IPS-18c (cell line): ENCODE measurements around the gene SLC26A11.
"Not testable (repeated sequence)": the region's sequence is repeated elsewhere in the genome, so short reads cannot be mapped to it uniquely, and the experiment has no call there.

Experiments used
- H3K4me3 ChIP-seq: 2 replicates; pipeline ENCODE4 v1.7.0; 2013; ENCODE audit warnings: low read depth, mild to moderate bottlenecking, low read length, moderate library complexity; ENCODE audit not compliant: insufficient read depth
- H3K9me3 ChIP-seq: one replicate; pipeline ENCODE4 v1.6.1; 2013; ENCODE audit warnings: mild to moderate bottlenecking, low read length, moderate library complexity; ENCODE audit not compliant: control insufficient read depth, insufficient read depth

Gene SLC26A11

GRCh38 chr17:80246726-80247125 lies 26.5 kb downstream of the SLC26A11 start:
- Histone ChIP-seq H3K4me3 (no peak overlapping the region), H3K9me3 (no peaks in the 10 kb centered on the region)

GRCh38 chr17:80247561-80247960 lies 27.3 kb downstream of the SLC26A11 start:
- Histone ChIP-seq H3K4me3 (no peak overlapping the region), H3K9me3 (no peaks in the 10 kb centered on the region)

GRCh38 chr17:80248001-80248893 lies 28.0 kb downstream of the SLC26A11 start:
- Histone ChIP-seq H3K4me3 (no peak overlapping the region), H3K9me3 (no peaks in the 10 kb centered on the region)

- Histone ChIP-seq H3K9me3 (no peaks in the 10 kb centered on the region), H3K4me3 (no peak overlapping the region)
Measured at GRCh38 chr17:80248894-80249710, 28.9 kb downstream of the SLC26A11 start.

- H3K4me3 ChIP-seq = no peak overlapping the region
- H3K9me3 ChIP-seq = no peaks in the 10 kb centered on the region
Measured at GRCh38 chr17:80251966-80252365, 31.7 kb downstream of the SLC26A11 start.

- Histone ChIP-seq H3K4me3 (no peak overlapping the region), H3K9me3 (no peaks in the 10 kb centered on the region)
Measured at GRCh38 chr17:80252871-80253270, 32.6 kb downstream of the SLC26A11 start.

GRCh38 chr17:80253631-80254395 lies 33.6 kb downstream of the SLC26A11 start:
- no peak overlapping the region for H3K4me3 ChIP-seq
- H3K9me3 ChIP-seq = no peaks in the 10 kb centered on the region

- Histone ChIP-seq H3K4me3 (no peak overlapping the region), H3K9me3 (no peaks in the 10 kb centered on the region)
Measured at GRCh38 chr17:80254396-80255251, 34.4 kb downstream of the SLC26A11 start.

GRCh38 chr17:80256034-80256350 lies 35.8 kb downstream of the SLC26A11 start:
- Histone ChIP-seq H3K4me3 (no peak overlapping the region), H3K9me3 (no peaks in the 10 kb centered on the region)

GRCh38 chr17:80257716-80258213 lies 37.5 kb downstream of the SLC26A11 start:
- no peak overlapping the region for H3K4me3 ChIP-seq
- H3K9me3 ChIP-seq = no peaks in the 10 kb centered on the region

- H3K9me3 ChIP-seq, H3K4me3 ChIP-seq: not testable (repeated sequence)
Measured at GRCh38 chr17:80258296-80258695, 38.1 kb downstream of the SLC26A11 start.

GRCh38 chr17:80259457-80260068 lies 39.3 kb downstream of the SLC26A11 start:
- peak overlapping the region; percentile 58 for H3K4me3 ChIP-seq
- H3K9me3 ChIP-seq = no peaks in the 10 kb centered on the region

GRCh38 chr17:80260069-80260535 lies 39.9 kb downstream of the SLC26A11 start:
- Histone ChIP-seq H3K9me3 (no peaks in the 10 kb centered on the region), H3K4me3 (peak overlapping the region; percentile 58)

GRCh38 chr17:80260791-80261158 lies 40.5 kb downstream of the SLC26A11 start, which contains the start of gene RNF213:
Gene RNF213 (plus strand): TSS chr17:80260852. CDS start chr17:80263682, 2,830 bp downstream.
- Histone ChIP-seq H3K4me3 (peak within 1 kb of the TSS; percentile 85), H3K9me3 (no peaks in the 10 kb centered on the region)

- Histone ChIP-seq H3K4me3 (peak overlapping the region; percentile 85), H3K9me3 (no peaks in the 10 kb centered on the region)
Measured at GRCh38 chr17:80261159-80261894, 41.1 kb downstream of the SLC26A11 start.
